ENCODE measurements around the gene COL24A1. TPM values are rescaled to one million over a fixed set of nuclear protein-coding genes. Genes with fewer than 3 reads are reported as not detected.

COL24A1 gene
- total RNA-seq, 4 donors from 2014 or later = 3.7 to 5.3 (median 4.4) TPM

GRCh38 chr1:86175756-86176155, 19.2 kb upstream of the COL24A1 start:
- TF ChIP-seq CTCF (IDR thresholded peaks at IDR 0.05) = no peak
- no peak for TF ChIP-seq POLR2AphosphoS5 (IDR thresholded peaks at IDR 0.05)
- no peak for TF ChIP-seq EP300 (IDR thresholded peaks at IDR 0.05)
- TF ChIP-seq POLR2A (IDR thresholded peaks at IDR 0.05; ENCODE audit: low read depth) = no peak
- Histone ChIP-seq H3K27ac (replicated peaks in 1 of 4) (no peak overlapping the region), H3K27me3 (no peaks in the 10 kb centered on the region), H3K4me3 (no peak overlapping the region), H3K36me3 (no peaks in the 10 kb centered on the region), H3K4me1 (peaks cover 0 to 20% (median 13%) of the 10 kb centered on the region in 4 donors), H3K9me3 (no peaks in the 10 kb centered on the region)
- intact Hi-C loops (cut with DNase I) = no loop called here
- WGBS = 16% methylated on average over 5 of the region's 5 CpGs
- DNase-seq (ENCODE audit: extremely low spot score) = no peak

- DNase-seq (ENCODE audit: extremely low spot score) = no peak
- no peaks in the 10 kb centered on the region for H3K36me3 ChIP-seq
- H3K4me1 ChIP-seq = peaks cover 0 to 1% (median 0%) of the 10 kb centered on the region in 4 donors
- H3K27me3 ChIP-seq = no peaks in the 10 kb centered on the region
- no peaks in the 10 kb centered on the region for H3K9me3 ChIP-seq
- intact Hi-C loops (cut with DNase I) = no loop called here
- 53% methylated on average over 1 of the region's 1 CpG for WGBS
- H3K4me3 ChIP-seq = no peak overlapping the region
- TF ChIP-seq EP300 (IDR thresholded peaks at IDR 0.05) (no peak), POLR2AphosphoS5 (IDR thresholded peaks at IDR 0.05) (no peak), CTCF (IDR thresholded peaks at IDR 0.05) (peak in 1 of 3 experiments; percentile 7), POLR2A (IDR thresholded peaks at IDR 0.05; ENCODE audit: low read depth) (no peak)
- no peak overlapping the region for H3K27ac ChIP-seq (replicated peaks in 1 of 4)
Measured at GRCh38 chr1:86169625-86170024, 13.1 kb upstream of the COL24A1 start.

- WGBS = 92% methylated on average over 3 of the region's 3 CpGs
Measured at GRCh38 chr1:86159800-86160199, 3.2 kb upstream of the COL24A1 start.

GRCh38 chr1:86155807-86156565, 586 bp downstream of the COL24A1 start:
- peak overlapping the region; percentile 77 to 83 (median 82) for H3K27ac ChIP-seq (replicated peaks in 1 of 4)
- intact Hi-C loops (cut with DNase I) = no loop called here
- TF ChIP-seq EP300 (IDR thresholded peaks at IDR 0.05) = no peak
- TF ChIP-seq POLR2AphosphoS5 (IDR thresholded peaks at IDR 0.05) = no peak
- TF ChIP-seq POLR2A (IDR thresholded peaks at IDR 0.05; ENCODE audit: low read depth) = no peak
- no peak for TF ChIP-seq CTCF (IDR thresholded peaks at IDR 0.05)
- peaks cover 0 to 8% (median 0%) of the 10 kb centered on the region in 4 donors for H3K27me3 ChIP-seq
- no peaks in the 10 kb centered on the region for H3K9me3 ChIP-seq
- no peak for DNase-seq (ENCODE audit: extremely low spot score)
- H3K36me3 ChIP-seq = no peaks in the 10 kb centered on the region
- peaks cover 14 to 50% (median 38%) of the 10 kb centered on the region in 4 donors for H3K4me1 ChIP-seq
- WGBS = 3% methylated on average over 26 of the region's 40 CpGs
- peak overlapping the region; percentile 49 to 61 (median 58) for H3K4me3 ChIP-seq

More at GRCh38 chr1:86159800-86160199, 3.2 kb upstream of the COL24A1 start:
- peaks cover 14 to 40% (median 35%) of the 10 kb centered on the region in 4 donors for H3K4me1 ChIP-seq
- H3K36me3 ChIP-seq = no peaks in the 10 kb centered on the region
- H3K9me3 ChIP-seq = no peaks in the 10 kb centered on the region
- H3K27ac ChIP-seq (replicated peaks in 1 of 4) = peak overlapping the region in 1 of 4 donors; percentile 51
- no peak overlapping the region for H3K4me3 ChIP-seq
- no peak for DNase-seq (ENCODE audit: extremely low spot score)
- intact Hi-C loops (cut with DNase I) = no loop called here
- peaks cover 0 to 4% (median 0%) of the 10 kb centered on the region in 4 donors for H3K27me3 ChIP-seq
- TF ChIP-seq CTCF (IDR thresholded peaks at IDR 0.05) (no peak), POLR2A (IDR thresholded peaks at IDR 0.05; ENCODE audit: low read depth) (no peak), POLR2AphosphoS5 (IDR thresholded peaks at IDR 0.05) (no peak), EP300 (IDR thresholded peaks at IDR 0.05) (no peak)
